Loucy (cell line): ENCODE measurements around the gene RAET1G.

Source experiments
- CTCF ChIP-seq: fragments of 200-600 bp; sonication (generic); conservative IDR thresholded peaks from 2 replicates; pipeline ENCODE4 v1.5.1; 2014; ENCODE audit warnings: mild to moderate bottlenecking, antibody characterized with exemption, low read length
- EZH2phosphoT487 ChIP-seq: fragments of 200-600 bp; IDR thresholded peaks from 2 replicates; pipeline ENCODE4 v1.6.1; 2018; ENCODE audit warnings: antibody characterized with exemption, mild to moderate bottlenecking, moderate library complexity, borderline replicate concordance

- TF ChIP-seq CTCF (no peak), EZH2phosphoT487 (no peak)
These were observed 28.7 kb upstream of the RAET1G start for GRCh38 chr6:149951626-149952025.
